Neural crest cell (in vitro differentiated cells): Measurements from ENCODE around the gene ALOX12. TPM values are rescaled to one million over a fixed set of nuclear protein-coding genes. Genes with fewer than 3 reads are reported as not detected.
"Not testable (repeated sequence)": the region's sequence is repeated elsewhere in the genome, so short reads cannot be mapped to it uniquely, and the experiment has no call there.

Source experiments
- DNase-seq: peaks from one replicate; pipeline ENCODE4 v3.0.0; 2021; ENCODE audit warnings: low read depth, mixed read lengths, low spot score
- H3K27ac Mint-ChIP-seq: one replicate; pipeline ENCODE4 v1.8.0; 2021; ENCODE audit warnings: mild to moderate bottlenecking, mixed read lengths; ENCODE audit not compliant: unreplicated experiment
- H3K27me3 Mint-ChIP-seq: 2 replicates; pipeline ENCODE4 v1.8.0; 2021; ENCODE audit warnings: low read depth, mild to moderate bottlenecking, mixed read lengths
- H3K36me3 Mint-ChIP-seq: 2 replicates; pipeline ENCODE4 v1.8.0; 2021; ENCODE audit warnings: low read depth, mild to moderate bottlenecking, mixed read lengths
- H3K4me1 Mint-ChIP-seq: 2 replicates; pipeline ENCODE4 v1.8.0; 2021; ENCODE audit warnings: mixed read lengths
- H3K4me3 Mint-ChIP-seq: one replicate; pipeline ENCODE4 v1.8.0; 2021; ENCODE audit warnings: mild to moderate bottlenecking, mixed read lengths
- H3K9me3 Mint-ChIP-seq: 2 replicates; pipeline ENCODE4 v1.8.0; 2021; ENCODE audit warnings: mixed read lengths
- total RNA-seq: library from RNA; stranded (reverse); gene quantifications from 2 replicates; pipeline ENCODE4 v1.2.1, GENCODE V29; 2021
- TF ChIP-seq, protein P1 (sequence below): fragments of 200-600 bp; sonication (generic); conservative IDR thresholded peaks from 2 replicates; pipeline ENCODE4 v1.5.0; 2021; ENCODE audit warnings: antibody characterized with exemption, mild to moderate bottlenecking

The ALOX12 gene
- total RNA-seq, 1 donor from 2014 or later: 0.16 TPM

DNA sequence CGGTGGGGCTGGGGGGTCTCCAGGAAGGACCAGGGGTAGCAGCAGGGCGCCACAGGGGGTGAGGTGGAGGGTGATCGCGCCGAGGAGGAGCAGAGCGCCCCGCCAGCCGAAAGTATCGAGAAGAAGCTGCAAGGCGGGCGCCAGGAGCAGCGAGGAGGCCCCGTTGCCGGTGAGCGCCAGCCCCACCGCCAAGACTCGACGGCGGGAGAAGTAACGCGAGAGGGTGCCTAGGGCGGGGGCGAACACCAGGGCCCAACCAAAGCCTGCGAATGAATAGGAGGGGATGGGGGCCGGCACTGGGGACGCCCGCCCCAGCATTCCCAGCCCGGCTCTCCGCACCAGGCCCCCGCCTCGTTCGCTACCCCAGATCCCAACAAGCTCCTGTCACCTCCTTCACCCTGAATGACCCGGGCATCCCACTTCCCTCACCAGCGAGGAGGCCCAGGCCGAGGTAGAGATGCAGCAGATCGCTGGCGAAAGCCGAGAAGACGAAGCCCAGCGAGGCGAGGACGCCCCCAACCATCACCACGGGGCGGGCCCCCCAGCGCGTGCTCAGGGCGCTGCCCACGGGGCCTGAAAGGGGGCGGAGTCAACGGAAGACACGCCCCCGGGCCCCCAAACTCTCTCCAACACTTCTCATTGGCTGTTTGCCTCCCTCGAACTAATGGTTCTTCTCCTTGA, 46.8 kb downstream of the ALOX12 start:
- peaks cover 44% of the 10 kb centered on the region for H3K4me1 Mint-ChIP-seq
- H3K36me3 Mint-ChIP-seq: no peaks in the 10 kb centered on the region
- H3K4me3 Mint-ChIP-seq: peak overlapping the region; percentile 34
- TF ChIP-seq, protein P1, sequence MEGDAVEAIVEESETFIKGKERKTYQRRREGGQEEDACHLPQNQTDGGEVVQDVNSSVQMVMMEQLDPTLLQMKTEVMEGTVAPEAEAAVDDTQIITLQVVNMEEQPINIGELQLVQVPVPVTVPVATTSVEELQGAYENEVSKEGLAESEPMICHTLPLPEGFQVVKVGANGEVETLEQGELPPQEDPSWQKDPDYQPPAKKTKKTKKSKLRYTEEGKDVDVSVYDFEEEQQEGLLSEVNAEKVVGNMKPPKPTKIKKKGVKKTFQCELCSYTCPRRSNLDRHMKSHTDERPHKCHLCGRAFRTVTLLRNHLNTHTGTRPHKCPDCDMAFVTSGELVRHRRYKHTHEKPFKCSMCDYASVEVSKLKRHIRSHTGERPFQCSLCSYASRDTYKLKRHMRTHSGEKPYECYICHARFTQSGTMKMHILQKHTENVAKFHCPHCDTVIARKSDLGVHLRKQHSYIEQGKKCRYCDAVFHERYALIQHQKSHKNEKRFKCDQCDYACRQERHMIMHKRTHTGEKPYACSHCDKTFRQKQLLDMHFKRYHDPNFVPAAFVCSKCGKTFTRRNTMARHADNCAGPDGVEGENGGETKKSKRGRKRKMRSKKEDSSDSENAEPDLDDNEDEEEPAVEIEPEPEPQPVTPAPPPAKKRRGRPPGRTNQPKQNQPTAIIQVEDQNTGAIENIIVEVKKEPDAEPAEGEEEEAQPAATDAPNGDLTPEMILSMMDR: no peak
- H3K27ac Mint-ChIP-seq: no peak overlapping the region
- no peaks in the 10 kb centered on the region for H3K9me3 Mint-ChIP-seq
- H3K27me3 Mint-ChIP-seq: peaks cover 81% of the 10 kb centered on the region
- no peak for DNase-seq

DNA sequence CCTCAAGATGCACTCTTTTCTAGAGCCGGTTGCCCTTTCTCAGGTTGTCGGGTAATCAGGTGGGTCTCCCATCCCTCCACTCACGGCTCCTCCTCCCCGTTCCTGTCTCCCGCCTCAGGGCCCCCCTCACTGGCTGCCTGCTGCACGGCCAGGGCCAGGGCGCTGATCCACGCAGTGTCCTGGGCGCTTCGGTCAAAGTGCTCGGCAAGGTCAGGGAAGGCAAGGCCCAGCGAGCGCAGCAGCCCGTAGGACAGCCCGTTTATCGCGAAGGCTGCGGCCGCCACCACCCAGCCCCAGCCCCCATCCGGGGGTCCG, 47.3 kb downstream of the ALOX12 start:
- Mint-ChIP-seq H3K27me3 (peaks cover 82% of the 10 kb centered on the region), H3K27ac (no peak overlapping the region), H3K9me3 (no peaks in the 10 kb centered on the region), H3K4me1 (peaks cover 40% of the 10 kb centered on the region), H3K36me3 (no peaks in the 10 kb centered on the region), H3K4me3 (no peak overlapping the region)
- no peak for DNase-seq
- TF ChIP-seq, protein P1: no peak

DNA sequence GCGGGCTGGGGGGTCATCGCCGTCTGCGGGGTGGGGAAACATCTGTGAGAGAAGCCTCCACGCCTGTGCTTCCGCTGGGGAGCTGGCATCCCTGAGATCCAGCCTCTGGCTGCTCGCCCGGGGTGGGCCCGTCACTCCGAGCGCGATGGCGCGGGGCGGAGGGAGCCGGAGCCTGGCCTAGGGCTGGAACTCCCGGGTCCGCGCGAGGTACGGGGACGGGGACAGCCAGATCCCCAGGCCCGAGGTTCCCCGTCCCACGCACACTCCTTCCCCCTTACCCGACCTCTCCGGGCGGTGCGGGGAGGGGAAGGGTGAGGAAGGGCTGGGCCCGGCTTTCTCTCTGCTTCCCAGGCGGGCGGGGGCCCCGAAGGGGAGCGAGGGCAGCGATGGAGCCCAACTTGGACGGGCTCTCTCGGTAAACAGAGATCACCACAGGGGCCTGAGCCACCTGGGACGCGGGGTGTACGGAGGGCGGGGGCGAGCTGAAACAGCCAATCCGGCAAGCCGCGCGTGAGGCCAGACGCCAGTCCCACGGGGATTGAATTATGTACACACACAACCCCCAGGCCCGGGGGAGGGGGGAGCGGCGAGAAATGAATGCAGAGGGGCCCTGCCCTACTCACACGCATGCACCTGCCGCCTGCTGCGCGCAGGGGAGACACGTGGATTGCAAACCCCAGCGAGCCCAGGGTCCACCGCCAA, 47.8 kb downstream of the ALOX12 start, which contains the start of gene SLC16A11:
SLC16A11 (minus strand) TSS at position 596 of the 702 bp plus-strand sequence; CDS start at position 17, 579 bp downstream.
- H3K4me1 Mint-ChIP-seq: peaks cover 35% of the 10 kb centered on the region
- no peak within 1 kb of the TSS for H3K27ac Mint-ChIP-seq
- TF ChIP-seq, protein P1: no peak

DNA sequence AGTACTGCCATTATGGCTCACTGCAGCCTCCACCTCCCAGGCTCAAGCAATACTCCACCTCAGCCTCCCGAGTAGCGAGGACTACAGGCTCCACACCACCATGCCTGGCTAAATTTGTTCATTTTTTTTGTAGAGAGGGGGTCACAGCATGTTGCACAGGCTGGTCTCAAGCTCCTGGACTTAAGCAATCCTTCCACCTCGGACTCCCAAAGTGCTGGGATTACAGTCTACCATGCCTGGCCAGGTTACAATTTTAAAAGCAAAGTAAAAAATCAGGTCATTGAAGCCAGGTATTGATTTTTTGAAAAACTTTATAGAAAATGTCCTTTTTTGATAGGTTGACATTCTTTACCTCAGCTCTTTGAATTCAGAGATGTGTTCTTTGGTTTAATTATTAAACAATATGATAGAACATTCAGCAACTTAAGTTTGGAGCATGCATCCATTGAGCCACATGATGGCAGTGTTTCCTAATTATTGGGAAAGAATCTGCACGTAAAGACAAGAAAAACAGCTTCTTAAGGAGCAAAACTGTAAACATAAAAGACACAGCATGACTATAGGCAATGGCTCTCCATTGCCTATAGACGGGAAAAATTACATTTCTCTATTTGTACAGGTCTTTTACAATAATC, 49.8 kb downstream of the ALOX12 start:
- H3K36me3 Mint-ChIP-seq: no peaks in the 10 kb centered on the region
- DNase-seq: peak; percentile 33
- peaks cover 35% of the 10 kb centered on the region for H3K4me1 Mint-ChIP-seq
- TF ChIP-seq, protein P1: peak; percentile 98
- no peak overlapping the region for H3K27ac Mint-ChIP-seq
- H3K4me3 Mint-ChIP-seq: peak overlapping the region; percentile 55
- no peaks in the 10 kb centered on the region for H3K9me3 Mint-ChIP-seq
- peaks cover 82% of the 10 kb centered on the region for H3K27me3 Mint-ChIP-seq

More for the DNA sequence above, 47.8 kb downstream of the ALOX12 start, which contains the start of gene SLC16A11:
- Mint-ChIP-seq H3K9me3 (no peaks in the 10 kb centered on the region), H3K27me3 (peaks cover 84% of the 10 kb centered on the region), H3K36me3 (no peaks in the 10 kb centered on the region), H3K4me3 (no peak within 1 kb of the TSS)
- DNase-seq: no peak

DNA sequence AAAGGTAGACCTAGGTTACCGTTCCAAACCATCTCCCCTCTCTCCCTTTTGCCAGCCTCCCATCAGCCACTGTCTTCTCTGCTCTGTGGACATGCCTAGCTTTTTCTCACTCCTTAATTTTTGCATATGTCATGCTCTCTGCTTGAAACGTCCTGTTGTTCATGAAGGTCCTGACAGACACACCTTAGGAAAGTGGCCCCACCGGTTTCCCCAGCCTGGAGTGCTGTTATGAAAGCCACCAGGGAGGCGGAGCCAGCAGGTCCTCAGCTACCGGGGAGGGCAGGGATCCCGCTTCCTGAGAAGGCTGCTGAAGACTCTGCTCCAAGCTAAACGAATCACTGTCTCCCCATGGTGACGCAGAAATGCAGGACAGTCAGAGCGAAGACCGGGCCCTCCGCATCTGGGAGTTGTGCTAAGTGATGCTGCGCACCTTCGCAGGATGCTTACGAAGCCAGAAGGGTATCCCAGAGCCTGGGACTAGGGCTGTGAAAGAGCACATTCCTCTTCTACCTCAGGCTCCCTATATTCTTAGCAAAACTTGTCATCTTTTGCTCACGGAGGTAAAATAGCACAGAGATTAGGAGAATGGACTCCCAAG, 50.4 kb downstream of the ALOX12 start:
- TF ChIP-seq, protein P1: no peak
- peaks cover 79% of the 10 kb centered on the region for H3K27me3 Mint-ChIP-seq
- no peaks in the 10 kb centered on the region for H3K36me3 Mint-ChIP-seq
- peak overlapping the region; percentile 55 for H3K4me3 Mint-ChIP-seq
- H3K4me1 Mint-ChIP-seq: peaks cover 34% of the 10 kb centered on the region
- no peak for DNase-seq
- no peak overlapping the region for H3K27ac Mint-ChIP-seq
- H3K9me3 Mint-ChIP-seq: no peaks in the 10 kb centered on the region

DNA sequence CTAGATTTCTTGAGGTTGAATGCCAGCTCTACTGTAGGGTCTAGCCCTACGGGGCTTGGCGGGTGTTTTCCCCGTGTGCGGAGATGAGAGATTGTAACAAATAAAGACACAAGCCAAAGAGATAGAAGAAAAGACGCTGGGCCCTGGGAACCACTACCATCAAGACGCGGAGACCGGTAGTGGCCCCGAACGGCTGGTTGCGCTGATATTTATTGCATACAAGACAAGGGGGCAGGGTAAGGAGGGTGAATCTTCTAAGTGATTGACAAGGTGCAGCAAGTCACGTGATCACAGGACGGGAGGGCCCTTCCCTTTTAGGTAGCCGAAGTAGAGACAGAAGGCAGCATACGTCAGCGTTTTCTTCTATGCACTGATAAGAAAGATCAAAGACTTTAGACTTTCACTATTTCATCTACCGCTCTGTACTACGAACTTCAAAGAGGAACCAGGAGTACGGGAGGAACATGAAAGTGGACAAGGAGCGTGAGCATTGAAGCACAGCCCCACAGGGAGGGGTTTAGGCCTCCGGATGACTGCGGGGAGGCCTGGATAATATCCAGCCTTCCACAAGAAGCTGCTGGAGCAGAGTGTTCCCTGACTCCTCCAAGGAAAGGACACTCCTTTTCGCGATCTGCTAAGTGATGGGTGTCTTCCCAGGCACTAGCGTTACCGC, 51.0 kb downstream of the ALOX12 start:
- H3K27me3 Mint-ChIP-seq: peaks cover 73% of the 10 kb centered on the region

More for the DNA sequence above, 51.0 kb downstream of the ALOX12 start:
- H3K9me3 Mint-ChIP-seq, DNase-seq, H3K36me3 Mint-ChIP-seq, H3K27ac Mint-ChIP-seq: not testable (repeated sequence)
- H3K4me3 Mint-ChIP-seq: peak overlapping the region; percentile 55
- H3K4me1 Mint-ChIP-seq: peaks cover 28% of the 10 kb centered on the region
